GOT3 (cell line): ENCODE data around the gene FBXL17.
"Not testable (repeated sequence)": the region's sequence is repeated elsewhere in the genome, so short reads cannot be mapped to it uniquely, and the experiment has no call there.

Source experiments
- DNase-seq: peaks from one replicate; lab custom pipeline; 2025; ENCODE audit warnings: mixed read lengths; lab: John Stamatoyannopoulos, UW

FBXL17 gene

DNA sequence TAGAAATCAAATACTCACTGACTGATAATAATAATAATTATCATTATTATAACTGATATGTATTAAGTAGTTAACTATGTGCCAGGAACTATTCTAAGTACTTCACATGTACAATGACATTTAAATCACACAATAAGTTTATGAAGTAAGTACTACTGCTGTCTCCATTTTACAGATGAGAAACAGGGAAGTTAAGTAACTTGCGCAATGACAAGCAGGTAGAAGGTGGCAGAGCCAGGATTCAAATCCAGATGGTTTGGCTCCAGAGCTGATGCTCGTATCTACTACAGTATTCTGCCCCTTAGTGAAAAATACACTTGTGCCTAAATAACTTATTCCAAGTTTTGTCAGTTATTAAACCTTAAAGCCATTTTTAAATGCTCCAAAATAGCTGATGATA lies 217.3 kb downstream of the FBXL17 start:
- DNase-seq = no peak

DNA sequence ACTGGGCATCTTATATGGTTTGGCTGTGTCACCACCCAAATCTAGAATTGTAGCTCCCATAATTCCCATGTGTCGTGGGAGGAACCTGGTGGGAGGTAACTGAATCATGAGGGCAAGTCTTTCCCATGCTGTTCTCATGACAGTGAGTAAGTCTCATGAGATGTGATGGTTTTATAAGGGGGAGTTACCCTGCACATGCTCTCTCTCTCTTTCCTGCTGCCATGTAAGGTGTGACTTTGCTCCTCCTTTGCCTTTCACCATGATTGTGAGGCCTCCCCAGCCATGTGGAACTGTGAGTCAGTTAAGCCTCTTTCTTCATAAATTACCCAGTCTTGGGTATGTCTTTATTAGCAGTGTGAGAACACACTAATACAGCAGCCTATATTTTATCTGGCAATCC lies 229.0 kb downstream of the FBXL17 start:
- DNase-seq = not testable (repeated sequence)

DNA sequence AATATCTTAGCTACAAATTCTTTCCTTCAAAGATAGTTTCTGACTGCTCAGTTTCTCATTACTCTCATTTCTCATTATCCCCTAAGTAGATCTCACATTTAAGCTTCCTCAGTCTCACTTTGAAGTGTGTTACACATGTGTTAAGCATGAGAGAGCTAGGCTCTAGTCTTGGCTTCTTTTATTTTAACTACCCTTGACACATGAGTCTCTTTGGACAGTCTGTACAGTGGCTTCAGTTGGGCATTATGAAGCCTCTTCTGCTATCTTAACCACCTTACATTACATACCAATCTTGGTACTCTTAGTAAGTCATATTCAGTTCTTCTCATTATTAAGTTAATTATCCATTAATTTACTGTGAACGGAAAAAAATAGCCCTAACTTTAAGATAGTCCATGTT lies 232.5 kb downstream of the FBXL17 start:
- DNase-seq = no peak

DNA sequence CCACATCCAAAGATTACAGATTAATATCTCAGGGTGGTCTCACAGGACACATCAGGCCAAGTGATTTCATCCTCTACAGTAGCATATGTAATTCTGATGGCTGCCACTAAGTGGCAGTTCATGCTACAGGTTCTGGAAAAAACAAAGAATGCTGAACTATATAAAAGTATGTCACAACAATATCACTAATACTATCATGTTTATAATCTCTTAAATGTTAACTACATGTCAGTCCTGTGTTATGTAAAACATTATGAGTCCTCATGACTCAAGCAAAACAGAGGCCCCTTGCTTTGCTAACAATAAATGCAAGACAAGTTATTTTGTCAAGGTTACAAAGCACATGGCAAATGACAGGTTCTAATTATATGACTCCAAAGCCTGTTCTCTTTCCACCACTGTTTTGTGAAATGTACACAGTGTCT lies 233.2 kb downstream of the FBXL17 start:
- no peak for DNase-seq

DNA sequence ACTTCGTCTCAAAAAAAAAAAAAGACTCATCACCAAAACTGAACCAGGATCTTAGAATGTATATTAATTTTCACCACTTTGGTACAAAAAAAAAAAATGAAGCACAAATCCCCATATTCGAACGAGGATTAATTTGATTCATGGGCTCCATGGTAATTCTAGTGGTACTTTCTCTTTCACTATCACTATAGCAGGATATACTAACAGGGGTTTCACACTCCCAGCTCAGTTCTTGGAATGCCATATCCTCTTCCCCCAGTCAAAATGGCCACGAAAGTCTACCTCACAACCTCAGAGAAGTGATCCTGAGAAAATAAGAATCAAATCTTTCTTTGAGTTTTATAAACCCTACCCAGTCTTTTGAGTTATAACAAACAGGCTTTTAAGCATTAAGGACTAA lies 235.7 kb downstream of the FBXL17 start:
- no peak for DNase-seq

DNA sequence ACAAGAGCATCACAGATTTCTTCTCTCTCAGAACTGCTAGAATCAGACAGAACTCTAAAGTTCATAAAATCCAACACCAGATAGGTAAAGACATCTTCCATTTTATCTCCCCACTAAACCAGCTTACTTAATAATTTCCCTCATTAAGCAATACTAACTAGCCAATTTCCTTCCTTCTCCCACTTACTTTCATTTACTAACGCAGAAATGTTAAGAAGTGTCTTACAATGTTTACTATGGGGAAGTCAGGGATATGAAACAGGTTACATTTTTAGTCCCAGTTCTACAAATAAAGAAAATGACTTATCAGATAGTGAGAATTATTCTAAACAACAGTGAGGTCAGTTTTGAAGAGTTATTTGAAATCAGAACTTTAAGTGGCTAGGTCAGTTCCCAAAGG lies 236.5 kb downstream of the FBXL17 start:
- no peak for DNase-seq

DNA sequence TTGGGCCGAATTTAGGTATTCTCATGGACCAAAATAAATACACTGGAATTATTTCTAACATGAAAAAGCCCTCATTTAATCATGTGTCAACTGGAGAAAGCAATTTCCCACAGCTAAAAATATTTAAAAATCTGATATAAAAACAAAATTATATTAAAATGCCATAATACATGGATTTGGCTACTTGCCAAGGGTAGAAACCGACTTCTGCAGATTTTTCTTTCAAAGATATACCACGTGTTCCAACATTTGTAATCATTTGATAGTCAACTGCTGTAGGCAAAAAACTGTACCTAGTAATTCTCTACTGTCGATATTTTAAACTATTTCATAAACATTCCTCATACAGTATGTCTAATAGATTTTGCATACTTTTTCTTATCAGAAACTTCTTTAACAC lies 237.6 kb downstream of the FBXL17 start:
- no peak for DNase-seq

DNA sequence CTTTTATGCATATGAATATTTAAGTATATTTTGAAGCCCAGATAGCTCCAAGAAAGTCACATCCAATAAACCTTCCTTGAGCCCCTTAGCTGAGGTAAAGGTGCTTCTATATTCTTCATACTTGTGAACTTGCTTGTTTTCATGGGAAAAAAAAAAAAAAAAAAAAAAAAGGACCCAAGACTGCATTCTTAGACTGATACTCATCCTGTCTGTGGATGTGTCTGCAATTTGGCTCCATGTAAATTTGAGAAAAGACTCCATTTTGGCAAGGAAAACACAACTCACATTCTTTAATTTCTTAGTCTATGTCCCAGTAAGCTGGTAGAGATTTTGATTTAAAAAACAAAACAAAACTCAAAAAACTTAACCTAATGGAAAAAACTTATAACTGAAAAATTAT lies 238.3 kb downstream of the FBXL17 start:
- DNase-seq = no peak

DNA sequence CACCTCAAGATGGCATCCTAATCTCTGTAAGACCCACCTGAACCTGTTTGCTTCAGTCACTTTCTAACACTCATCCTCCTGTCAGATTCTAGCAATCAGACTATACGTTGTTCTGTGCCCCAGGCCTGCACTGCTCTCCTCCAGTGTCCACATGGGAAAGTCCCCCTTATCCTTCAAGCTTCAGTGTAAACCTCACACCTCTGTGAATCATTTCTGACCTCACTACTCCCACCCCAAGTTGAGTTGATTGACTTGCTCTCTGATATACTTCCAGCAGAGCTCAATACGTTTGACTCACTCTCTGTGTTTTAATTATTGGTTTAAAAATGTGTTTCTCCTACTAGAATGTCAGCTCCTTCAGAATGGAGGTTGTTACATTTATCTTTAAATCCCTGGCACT lies 240.2 kb downstream of the FBXL17 start:
- no peak for DNase-seq

DNA sequence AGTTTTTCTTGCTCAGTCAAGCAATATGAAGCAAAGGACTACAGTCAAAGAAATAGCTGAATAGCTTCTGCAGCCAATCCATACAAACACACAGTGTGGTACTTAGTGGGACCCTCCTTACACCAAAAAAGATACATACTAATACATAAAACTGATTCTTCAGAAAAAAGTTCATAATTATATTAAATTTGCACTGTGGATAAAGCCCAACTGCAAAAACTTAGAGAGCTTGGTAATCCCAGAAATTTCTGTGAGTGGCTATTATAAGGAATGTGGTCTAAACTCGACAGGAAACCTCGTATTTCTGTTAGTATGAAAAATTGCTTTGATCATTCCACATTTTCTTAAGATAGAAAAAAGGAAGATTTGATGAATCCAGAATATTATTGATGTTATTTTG lies 245.4 kb downstream of the FBXL17 start:
- no peak for DNase-seq

DNA sequence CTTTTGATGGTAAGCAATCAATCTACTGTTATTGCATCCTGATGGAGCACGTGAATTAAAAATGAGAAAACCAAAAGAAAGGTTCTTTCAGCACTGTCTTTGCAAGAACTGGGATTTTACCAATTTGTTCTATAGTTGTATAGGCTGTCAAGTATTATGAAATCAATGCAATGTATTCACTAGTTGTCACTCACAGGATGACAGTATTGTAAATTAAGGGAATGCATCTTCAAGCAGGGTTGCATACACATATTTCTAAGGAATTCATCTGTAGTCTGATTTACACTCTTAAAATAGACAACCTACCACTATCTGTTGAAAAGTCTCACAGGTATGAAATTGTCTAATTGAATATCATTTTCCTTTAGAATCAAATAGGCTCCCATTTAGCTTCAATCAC lies 252.8 kb downstream of the FBXL17 start:
- DNase-seq = no peak

DNA sequence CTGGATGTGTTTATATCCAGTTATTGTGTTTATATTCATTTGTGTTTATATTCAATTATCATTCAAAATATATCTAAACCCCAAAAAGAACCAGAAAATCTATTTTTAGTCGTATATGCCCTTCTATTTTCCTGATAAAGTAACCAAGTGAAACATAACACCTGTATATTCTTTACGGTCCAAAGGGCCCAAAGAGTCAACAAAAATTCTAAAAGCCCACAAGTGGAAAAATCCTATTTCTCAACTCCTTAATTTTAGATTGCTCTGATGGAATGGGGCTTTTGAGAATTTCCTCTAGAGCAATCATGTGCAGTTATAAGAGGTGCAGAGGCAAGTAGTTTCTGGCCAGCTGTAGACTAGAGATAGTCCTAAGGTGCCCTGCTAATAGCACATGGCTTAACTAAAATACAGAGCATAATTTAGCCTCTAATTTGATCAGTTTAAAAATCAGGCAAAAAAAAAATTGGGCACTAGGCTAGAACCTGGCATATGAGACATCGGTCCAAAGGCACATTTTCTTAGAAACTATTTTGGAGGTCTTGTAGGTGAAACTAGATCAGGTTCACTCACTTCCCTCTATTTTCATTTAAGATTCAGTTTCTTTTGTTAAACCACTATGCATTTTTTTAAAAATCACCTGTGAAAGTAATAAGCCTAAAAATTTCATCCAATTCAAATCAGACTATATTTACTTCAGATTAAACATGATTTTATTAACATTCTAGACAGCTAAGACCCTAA lies 256.0 kb downstream of the FBXL17 start:
- DNase-seq = no peak

DNA sequence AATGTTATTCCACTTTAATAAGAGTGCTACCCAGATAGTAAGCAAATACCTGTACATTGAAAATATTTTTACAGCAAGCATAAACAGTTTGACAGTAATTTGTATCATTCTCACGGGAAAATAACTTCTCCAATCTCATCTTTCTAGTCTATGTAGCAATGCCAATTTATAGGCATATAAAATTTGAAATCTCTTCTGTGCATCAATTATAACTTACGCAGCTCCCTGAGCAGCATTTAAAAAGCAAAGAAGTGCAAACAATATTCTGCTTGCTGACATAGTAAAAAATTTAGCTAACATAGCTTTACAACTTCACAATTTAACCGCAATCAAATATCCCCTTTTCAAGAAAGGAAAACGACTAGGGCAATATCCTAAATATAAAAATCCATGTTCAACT lies 257.3 kb downstream of the FBXL17 start:
- DNase-seq = no peak

DNA sequence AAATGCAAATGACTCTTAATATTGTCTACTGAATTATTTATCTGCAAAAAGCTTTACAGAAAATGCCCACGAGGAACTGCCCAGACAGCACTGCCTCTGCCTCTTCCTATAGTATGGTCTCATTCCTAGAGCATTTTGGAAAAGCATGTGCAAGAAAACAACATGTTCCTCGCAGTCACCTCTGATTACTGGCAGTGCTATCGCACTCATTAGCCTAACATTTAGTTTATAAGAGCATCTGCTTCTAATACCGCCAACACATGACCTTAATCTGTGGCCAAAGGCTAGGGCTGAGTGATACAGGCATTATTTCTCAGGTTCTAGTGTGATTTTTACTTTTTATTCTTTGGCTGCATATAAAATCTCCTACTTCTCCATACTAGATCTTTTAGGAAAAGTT lies 259.2 kb downstream of the FBXL17 start:
- DNase-seq = no peak

DNA sequence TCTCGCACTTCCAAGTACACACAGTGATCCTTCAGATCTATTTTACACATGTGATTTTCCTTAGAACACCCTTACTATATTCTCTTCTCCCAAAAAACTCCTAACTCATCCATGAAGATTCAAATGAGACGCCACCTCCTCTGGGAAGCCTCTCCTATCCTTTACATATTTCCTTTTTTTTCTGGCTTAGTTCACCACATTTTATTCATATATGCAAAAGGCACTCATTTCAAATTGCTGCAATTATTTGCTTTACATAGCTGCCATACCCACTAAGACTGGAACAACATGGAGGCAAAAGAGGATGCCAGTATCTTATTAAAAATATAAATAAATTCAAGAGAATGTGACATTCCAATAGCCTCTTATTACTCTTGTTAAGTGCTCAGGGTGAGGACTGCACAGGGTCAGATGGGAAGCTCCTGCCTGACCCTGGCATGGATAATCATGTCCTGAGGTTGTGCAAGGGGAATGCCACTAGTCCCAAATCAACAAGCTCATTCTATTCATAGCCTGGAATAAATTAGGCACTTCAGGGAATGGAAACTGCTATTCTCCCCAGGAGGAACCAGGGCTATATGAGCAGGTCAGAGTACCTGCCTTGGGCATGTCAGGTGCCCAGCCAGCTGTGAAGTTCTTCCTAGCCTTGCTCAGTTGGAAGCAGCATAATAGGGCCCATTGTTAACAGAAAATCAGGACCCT lies 262.9 kb downstream of the FBXL17 start:
- DNase-seq = no peak

DNA sequence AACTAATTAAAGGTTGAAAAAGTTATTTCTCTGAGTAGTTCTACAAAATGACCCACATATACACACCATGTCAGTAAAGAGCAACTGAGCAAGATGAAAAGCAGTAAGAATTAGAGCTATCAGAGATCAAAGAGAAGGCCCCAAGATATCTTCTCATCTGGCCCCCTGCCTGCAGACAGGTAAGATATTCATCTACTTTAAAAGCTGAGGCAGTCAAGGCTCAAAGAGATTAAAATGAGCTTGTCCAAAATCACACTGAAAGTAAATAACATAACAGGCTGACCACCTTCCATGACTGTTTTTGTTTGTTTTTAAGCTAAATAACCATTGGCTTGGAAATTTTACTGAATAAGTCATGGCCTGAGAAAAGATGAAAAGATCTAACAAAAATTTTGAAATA lies 266.2 kb downstream of the FBXL17 start:
- no peak for DNase-seq

DNA sequence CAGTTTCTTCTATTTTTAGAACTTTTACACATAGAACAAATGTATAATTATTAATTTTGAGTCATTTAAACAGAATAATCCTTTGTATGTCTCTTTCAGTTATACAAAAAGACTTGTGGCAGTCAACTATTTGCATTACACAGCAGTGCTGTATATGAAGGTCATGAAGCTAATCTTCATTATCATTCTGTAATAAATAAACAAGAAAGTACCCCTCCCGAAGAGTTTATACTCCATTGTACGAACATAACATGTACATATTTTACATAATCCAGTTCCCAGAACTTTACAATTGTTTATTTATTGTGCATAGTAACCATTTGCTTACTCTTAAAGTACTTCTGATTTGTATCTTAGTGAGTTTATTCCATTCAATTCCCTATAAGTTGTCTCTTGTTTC lies 267.9 kb downstream of the FBXL17 start:
- DNase-seq = no peak

DNA sequence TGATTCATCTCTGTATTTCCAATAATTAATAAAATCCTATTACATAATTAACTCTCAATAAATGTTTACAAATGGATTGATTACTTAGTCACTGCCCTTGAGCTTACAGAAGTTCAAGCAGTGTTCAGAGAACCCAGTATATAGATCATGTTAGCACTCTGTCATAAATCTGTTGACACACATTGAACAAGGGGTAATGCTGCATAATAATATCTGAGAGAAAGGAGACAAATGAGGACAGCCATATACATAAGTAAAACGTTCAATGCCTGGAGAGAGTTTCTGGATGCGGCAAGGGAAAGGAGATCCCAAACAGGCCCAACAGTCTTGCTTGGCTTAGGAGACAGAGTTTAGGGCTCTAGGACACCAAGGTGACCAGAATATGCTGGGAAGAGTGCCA lies 270.2 kb downstream of the FBXL17 start:
- DNase-seq = no peak

DNA sequence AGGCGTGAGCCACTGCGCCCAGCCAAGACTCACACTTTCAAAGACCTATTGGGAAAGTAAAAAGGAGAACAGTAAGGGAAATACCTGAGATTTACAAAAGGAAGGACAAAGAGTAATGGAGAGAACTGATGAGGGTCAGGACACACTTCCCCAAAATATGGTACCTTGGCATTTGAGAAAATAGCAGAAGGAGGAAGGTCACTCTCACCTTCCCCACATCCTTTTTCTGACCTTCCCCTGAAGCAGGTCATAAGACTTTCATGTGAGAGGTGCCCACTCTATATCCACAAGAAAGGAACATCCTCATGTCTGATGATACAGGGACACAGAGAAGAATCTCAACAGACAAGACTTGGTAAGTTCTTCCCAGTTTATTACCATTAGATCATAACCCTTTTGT lies 272.8 kb downstream of the FBXL17 start:
- no peak for DNase-seq

DNA sequence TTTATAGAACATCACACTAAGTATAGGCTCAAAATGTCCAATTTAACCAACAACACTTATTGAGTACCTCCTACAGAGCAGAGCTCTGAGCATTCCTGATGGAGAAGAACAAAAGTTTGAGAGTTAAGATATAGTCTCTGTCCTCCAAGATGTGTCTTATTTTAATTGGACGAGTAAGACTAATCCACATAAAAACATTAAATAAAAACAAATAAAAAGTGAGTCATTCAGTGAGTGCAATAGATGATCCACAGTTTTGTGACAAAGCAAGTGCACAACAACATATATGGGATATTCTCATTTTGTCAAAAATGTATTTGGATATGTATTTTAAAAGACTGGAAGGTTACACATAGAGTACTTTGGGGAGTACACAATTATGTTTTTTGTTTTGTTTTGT lies 277.4 kb downstream of the FBXL17 start:
- DNase-seq = no peak

DNA sequence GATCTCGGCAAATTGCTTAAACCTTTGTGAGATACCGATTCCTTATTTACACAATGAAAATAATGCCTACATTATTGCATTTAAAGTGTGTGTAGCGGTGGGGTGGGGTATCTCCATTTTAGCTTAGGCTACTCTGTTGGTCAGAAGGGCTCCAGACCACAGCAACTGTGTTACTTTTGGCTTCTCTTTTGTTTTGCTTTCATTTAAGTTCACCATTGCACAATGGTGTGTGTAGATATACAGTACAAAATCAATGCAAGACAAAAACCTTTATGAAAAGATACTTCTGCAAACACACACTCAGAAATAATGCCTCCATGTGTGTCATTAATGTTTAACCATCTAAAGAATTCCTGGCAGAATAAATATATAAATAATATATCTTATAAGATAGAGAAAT lies 279.4 kb downstream of the FBXL17 start:
- DNase-seq = no peak

DNA sequence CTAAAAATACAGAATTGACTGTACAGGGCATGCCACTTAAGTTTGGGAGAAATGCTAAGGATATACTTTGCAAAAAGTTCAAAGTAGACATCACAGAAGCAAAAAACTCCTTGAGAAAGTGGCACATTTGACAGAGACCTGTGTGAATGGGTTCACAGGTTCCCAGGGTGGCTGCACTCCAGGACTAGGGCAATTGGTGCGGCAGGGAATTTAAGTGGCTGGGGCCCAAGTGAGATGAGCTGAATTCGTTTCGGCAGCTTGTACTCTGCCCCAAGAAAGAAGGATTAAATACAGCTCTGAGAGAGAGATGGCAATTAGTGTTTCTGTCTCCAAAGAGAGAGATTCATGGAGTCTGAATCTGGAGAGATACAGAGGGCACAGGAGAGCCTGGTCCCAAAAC lies 280.1 kb downstream of the FBXL17 start:
- no peak for DNase-seq

DNA sequence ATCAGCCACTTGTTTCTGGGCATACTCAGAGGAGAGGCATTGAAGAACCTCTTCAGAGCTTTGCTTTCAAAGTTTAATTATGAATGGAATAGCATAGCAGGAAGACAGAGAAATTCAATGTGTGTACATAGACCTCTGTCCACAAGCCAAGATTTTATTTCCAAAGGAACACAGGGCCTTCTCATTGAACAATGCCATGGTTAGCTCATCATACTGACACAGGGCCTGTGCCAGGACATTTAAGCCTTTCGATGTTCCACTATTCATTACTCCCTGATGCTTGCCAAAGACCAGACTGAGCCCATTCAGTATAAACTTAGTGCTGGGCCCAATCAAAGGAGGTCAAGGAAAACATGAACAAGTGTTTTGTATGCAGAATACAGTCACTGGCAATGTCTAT lies 280.8 kb downstream of the FBXL17 start:
- no peak for DNase-seq

DNA sequence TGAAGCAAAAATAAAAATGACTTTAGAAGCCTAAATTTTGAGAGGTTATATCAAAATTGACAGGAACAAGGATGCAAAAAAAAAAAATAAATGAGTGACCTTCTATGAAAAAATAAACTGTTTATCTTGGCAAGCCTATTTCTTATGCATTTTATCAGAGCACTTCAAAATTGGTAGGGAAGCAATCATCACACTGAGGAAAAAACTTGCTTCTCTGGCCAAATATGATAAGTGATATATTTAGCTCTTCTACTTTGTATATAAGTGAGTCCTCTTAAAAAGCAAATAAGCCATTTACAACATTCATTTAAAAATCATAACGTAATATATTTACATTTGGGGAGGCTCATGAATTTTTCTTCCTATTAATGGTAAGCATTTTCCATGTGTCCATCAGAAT lies 287.1 kb downstream of the FBXL17 start:
- DNase-seq = no peak
